ENCODE data around the gene LIPF.
A peak's percentile ranks its signal among the peaks of the same experiment; 100 is the strongest.

Gene LIPF

GRCh38 chr10:88664142-88664541, at the start of gene LIPF:
Gene LIPF (plus strand): TSS chr10:88664442. CDS start chr10:88667298, 2,856 bp downstream.
- no peaks in the 10 kb centered on the region for H3K9me3 Mint-ChIP-seq
- H3K27ac Mint-ChIP-seq: peak within 1 kb of the TSS; percentile 63
- H3K4me3 Mint-ChIP-seq: no peak within 1 kb of the TSS
- no peaks in the 10 kb centered on the region for H3K36me3 Mint-ChIP-seq
- no peaks in the 10 kb centered on the region for H3K4me1 Mint-ChIP-seq
- peaks cover 4% of the 10 kb centered on the region for H3K27me3 Mint-ChIP-seq

- Mint-ChIP-seq H3K27ac (no peak overlapping the region), H3K27me3 (no peaks in the 10 kb centered on the region), H3K9me3 (no peaks in the 10 kb centered on the region), H3K4me3 (no peak overlapping the region), H3K4me1 (no peaks in the 10 kb centered on the region), H3K36me3 (no peaks in the 10 kb centered on the region)
Observed at GRCh38 chr10:88616250-88616977, 47.8 kb upstream of the LIPF start.

GRCh38 chr10:88617772-88618300, 46.4 kb upstream of the LIPF start:
- Mint-ChIP-seq H3K9me3 (no peaks in the 10 kb centered on the region), H3K36me3 (no peaks in the 10 kb centered on the region), H3K4me1 (no peaks in the 10 kb centered on the region), H3K27me3 (no peaks in the 10 kb centered on the region), H3K27ac (no peak overlapping the region), H3K4me3 (no peak overlapping the region)

- Mint-ChIP-seq H3K4me1 (no peaks in the 10 kb centered on the region), H3K9me3 (no peaks in the 10 kb centered on the region), H3K36me3 (no peaks in the 10 kb centered on the region), H3K27ac (no peak overlapping the region), H3K27me3 (no peaks in the 10 kb centered on the region), H3K4me3 (no peak overlapping the region)
Observed at GRCh38 chr10:88618496-88618895, 45.7 kb upstream of the LIPF start.

GRCh38 chr10:88620441-88620840, 43.8 kb upstream of the LIPF start:
- Mint-ChIP-seq H3K27ac (no peak overlapping the region), H3K4me3 (no peak overlapping the region), H3K9me3 (no peaks in the 10 kb centered on the region), H3K27me3 (no peaks in the 10 kb centered on the region), H3K36me3 (no peaks in the 10 kb centered on the region), H3K4me1 (no peaks in the 10 kb centered on the region)

GRCh38 chr10:88623835-88624234, 40.4 kb upstream of the LIPF start:
- Mint-ChIP-seq H3K27me3 (no peaks in the 10 kb centered on the region), H3K27ac (no peak overlapping the region), H3K36me3 (no peaks in the 10 kb centered on the region), H3K4me1 (no peaks in the 10 kb centered on the region), H3K4me3 (no peak overlapping the region), H3K9me3 (no peaks in the 10 kb centered on the region)

- H3K4me3 Mint-ChIP-seq: no peak overlapping the region
- H3K9me3 Mint-ChIP-seq: no peaks in the 10 kb centered on the region
- H3K27me3 Mint-ChIP-seq: no peaks in the 10 kb centered on the region
- H3K27ac Mint-ChIP-seq: no peak overlapping the region
- no peaks in the 10 kb centered on the region for H3K4me1 Mint-ChIP-seq
- H3K36me3 Mint-ChIP-seq: no peaks in the 10 kb centered on the region
Observed at GRCh38 chr10:88624840-88625239, 39.4 kb upstream of the LIPF start.

GRCh38 chr10:88640186-88640585, 24.1 kb upstream of the LIPF start:
- Mint-ChIP-seq H3K4me1 (no peaks in the 10 kb centered on the region), H3K27ac (no peak overlapping the region), H3K9me3 (peaks cover 4% of the 10 kb centered on the region), H3K36me3 (no peaks in the 10 kb centered on the region), H3K27me3 (peaks cover 10% of the 10 kb centered on the region), H3K4me3 (no peak overlapping the region)

- peaks cover 6% of the 10 kb centered on the region for H3K27me3 Mint-ChIP-seq
- no peak overlapping the region for H3K27ac Mint-ChIP-seq
- no peaks in the 10 kb centered on the region for H3K36me3 Mint-ChIP-seq
- no peaks in the 10 kb centered on the region for H3K4me1 Mint-ChIP-seq
- no peak overlapping the region for H3K4me3 Mint-ChIP-seq
- peaks cover 4% of the 10 kb centered on the region for H3K9me3 Mint-ChIP-seq
Observed at GRCh38 chr10:88642209-88642608, 22.0 kb upstream of the LIPF start.

- H3K9me3 Mint-ChIP-seq: peaks cover 4% of the 10 kb centered on the region
Observed at GRCh38 chr10:88642963-88643362, 21.3 kb upstream of the LIPF start.

GRCh38 chr10:88647061-88647615, 17.1 kb upstream of the LIPF start:
- H3K4me3 Mint-ChIP-seq: no peak overlapping the region
- no peaks in the 10 kb centered on the region for H3K9me3 Mint-ChIP-seq
- H3K36me3 Mint-ChIP-seq: no peaks in the 10 kb centered on the region
- peaks cover 2% of the 10 kb centered on the region for H3K27me3 Mint-ChIP-seq
- no peaks in the 10 kb centered on the region for H3K4me1 Mint-ChIP-seq
- H3K27ac Mint-ChIP-seq: no peak overlapping the region

More at GRCh38 chr10:88642963-88643362, 21.3 kb upstream of the LIPF start:
- Mint-ChIP-seq H3K27me3 (peaks cover 4% of the 10 kb centered on the region), H3K36me3 (no peaks in the 10 kb centered on the region), H3K27ac (no peak overlapping the region), H3K4me3 (no peak overlapping the region), H3K4me1 (no peaks in the 10 kb centered on the region)

GRCh38 chr10:88651101-88651551, 13.1 kb upstream of the LIPF start:
- Mint-ChIP-seq H3K27me3 (peaks cover 5% of the 10 kb centered on the region), H3K36me3 (no peaks in the 10 kb centered on the region), H3K27ac (no peak overlapping the region), H3K9me3 (no peaks in the 10 kb centered on the region), H3K4me1 (no peaks in the 10 kb centered on the region), H3K4me3 (no peak overlapping the region)

GRCh38 chr10:88652616-88653015, 11.6 kb upstream of the LIPF start:
- Mint-ChIP-seq H3K27ac (no peak overlapping the region), H3K36me3 (no peaks in the 10 kb centered on the region)

GRCh38 chr10:88657901-88658300, 6.3 kb upstream of the LIPF start:
- no peaks in the 10 kb centered on the region for H3K9me3 Mint-ChIP-seq
- peaks cover 7% of the 10 kb centered on the region for H3K27me3 Mint-ChIP-seq
- H3K27ac Mint-ChIP-seq: no peak overlapping the region
- no peaks in the 10 kb centered on the region for H3K36me3 Mint-ChIP-seq
- no peak overlapping the region for H3K4me3 Mint-ChIP-seq
- no peaks in the 10 kb centered on the region for H3K4me1 Mint-ChIP-seq

More at GRCh38 chr10:88652616-88653015, 11.6 kb upstream of the LIPF start:
- Mint-ChIP-seq H3K4me1 (no peaks in the 10 kb centered on the region), H3K9me3 (no peaks in the 10 kb centered on the region), H3K27me3 (peaks cover 7% of the 10 kb centered on the region), H3K4me3 (no peak overlapping the region)

- Mint-ChIP-seq H3K4me1 (no peaks in the 10 kb centered on the region), H3K9me3 (no peaks in the 10 kb centered on the region), H3K36me3 (no peaks in the 10 kb centered on the region), H3K27me3 (peaks cover 7% of the 10 kb centered on the region), H3K27ac (no peak overlapping the region), H3K4me3 (no peak overlapping the region)
Observed at GRCh38 chr10:88659725-88660597, 4.3 kb upstream of the LIPF start.

- no peak overlapping the region for H3K4me3 Mint-ChIP-seq
- H3K9me3 Mint-ChIP-seq: no peaks in the 10 kb centered on the region
- H3K4me1 Mint-ChIP-seq: no peaks in the 10 kb centered on the region
- H3K27ac Mint-ChIP-seq: no peak overlapping the region
- peaks cover 7% of the 10 kb centered on the region for H3K27me3 Mint-ChIP-seq
- no peaks in the 10 kb centered on the region for H3K36me3 Mint-ChIP-seq
Observed at GRCh38 chr10:88660598-88660884, 3.7 kb upstream of the LIPF start.

Measured in activated naive CD4-positive, alpha-beta T cell treated with anti-CD3 and anti-CD28 coated beads, Interleukin-2, amount 50 U/mL, for 24 hours (primary cell).